NCI-H748 (cell line): Measurements from ENCODE around the gene COLGALT1.

Source experiments
- DNase-seq: peaks from one replicate; lab custom pipeline; 2025; ENCODE audit not compliant: unreplicated experiment; lab: John Stamatoyannopoulos, UW

Gene COLGALT1

DNA sequence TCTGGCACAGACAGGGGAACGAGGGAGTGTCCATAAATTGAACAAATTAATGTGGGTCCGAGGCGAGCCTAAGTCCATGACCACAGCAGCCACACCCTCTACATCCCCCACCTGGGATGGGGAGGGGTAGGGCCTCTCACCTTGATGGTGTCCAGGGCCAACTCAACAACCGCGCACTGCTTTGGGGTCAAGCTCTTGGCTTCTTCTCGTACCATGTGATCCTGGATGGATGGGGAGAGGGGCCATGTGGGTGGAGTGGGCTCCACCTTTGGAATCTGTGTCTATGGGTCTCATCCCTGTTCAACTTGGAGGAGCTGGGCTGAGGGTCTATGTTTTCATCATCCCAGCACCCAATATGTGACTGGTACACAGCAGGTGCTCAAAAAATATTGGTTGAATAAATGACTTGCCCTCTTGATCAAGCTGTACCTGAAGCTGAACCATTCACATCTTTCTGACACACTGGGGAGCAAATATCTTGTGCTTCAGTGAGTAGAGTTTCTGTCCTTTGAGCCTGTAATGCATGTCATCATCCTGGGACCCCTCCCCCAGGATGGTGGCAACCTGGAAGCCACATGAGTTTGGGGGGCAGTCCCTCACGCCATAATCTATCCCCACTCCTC is 62.9 kb downstream of the COLGALT1 start:
- no peak for DNase-seq

DNA sequence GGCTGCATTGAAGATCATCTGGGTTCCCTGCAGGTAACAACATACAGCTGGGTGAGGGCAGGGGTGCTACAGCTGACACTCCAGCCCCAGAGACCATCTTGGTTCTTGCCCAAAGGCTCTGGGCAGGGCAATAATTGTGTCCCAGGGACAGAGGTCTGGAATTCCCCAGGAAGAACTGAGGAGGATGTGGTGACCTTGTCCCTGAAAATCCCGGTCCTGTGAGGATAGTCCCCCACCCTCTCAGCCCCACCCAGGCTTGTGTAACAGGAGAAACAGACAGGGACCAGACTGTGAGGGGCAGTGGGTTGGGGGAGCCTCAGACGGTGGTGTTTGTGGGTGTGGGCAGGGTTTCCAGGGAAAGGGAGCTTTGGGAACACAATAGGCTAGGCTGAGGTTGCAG is 63.5 kb downstream of the COLGALT1 start:
- DNase-seq: no peak

DNA sequence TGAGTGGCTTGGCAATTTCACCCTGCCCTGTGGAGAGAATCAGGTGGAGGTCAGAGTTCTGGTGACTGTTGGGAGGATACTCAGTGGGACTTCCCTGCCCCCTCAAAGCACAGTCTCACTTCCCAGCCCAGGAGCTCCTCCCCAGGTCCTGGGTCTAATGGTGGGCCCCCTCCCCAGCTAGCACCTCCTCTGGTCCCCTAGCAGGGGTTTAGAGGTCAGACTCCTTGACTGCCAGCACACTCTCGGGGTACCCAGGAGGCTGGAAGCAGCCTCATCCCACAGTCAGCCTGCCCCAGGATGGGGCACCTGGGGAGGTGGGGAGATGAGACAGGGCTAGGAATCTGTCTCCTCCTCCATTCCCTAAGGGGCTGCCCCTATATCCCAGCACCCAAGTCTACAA is 65.2 kb downstream of the COLGALT1 start:
- no peak for DNase-seq

DNA sequence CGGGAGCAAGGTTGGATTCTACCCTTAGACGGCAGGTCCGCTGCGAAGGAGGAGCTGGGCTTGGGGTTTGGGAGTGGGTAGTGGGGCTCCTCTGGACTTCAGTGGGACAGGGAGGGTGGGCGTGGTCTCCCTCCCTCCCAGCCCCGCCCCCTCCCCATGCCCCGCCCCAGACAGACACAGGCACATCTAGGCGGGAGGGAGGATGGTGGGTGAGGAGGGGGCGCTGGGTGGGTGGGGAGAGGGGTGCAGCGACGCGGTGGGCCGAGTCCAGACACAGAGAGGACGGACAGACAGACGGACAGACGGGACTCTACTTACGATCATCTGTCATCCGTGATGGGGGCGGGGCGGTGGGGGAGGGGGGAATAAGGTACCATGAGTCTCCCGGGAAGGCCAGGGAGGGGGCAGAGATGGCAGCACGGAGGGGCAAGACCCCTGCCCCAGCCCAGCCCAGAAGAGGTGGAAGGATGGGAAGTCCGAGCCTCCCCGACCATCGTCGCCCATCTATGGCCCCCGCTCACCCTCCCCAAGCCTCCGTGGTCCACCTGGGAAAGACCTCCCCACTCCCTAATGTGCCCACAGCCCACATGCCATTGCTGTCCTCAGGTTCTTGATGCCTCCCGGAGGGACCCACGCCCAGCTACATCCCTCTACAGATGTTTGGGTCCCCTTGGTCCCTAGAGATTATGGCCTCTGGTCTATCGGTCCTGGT is 67.9 kb downstream of the COLGALT1 start:
- no peak for DNase-seq

DNA sequence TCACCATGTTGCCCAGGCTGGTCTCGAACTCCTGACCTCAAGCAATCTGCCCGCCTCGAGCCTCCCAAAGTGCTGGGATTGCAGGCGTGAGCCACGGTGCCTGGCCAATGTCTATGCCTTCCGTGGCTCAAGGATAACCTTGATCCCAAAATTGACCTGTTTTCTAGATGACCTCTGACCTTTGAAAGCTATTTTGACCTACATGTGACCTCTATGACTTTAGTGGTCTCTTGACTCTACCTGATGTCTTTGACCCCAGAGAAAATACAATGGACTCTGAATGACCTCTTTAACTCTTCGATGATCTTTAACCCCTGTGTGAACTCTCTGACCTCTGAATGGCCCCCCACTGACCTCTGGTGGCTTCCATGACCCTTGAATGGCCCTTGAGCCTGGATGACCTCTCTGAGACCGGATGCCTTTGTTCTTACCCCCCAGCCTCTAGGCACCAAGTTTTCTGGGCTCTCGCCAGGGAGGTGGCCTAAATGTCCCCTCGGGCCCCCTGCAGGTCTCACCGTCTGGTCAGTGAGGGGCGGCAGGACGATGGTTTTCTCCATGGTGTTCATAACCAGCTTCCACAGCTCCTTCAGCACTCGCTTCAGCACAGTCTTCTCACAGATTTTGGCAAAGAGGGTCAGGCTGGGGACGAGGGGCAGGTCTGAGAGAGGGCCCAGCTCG is 69.0 kb downstream of the COLGALT1 start:
- no peak for DNase-seq

DNA sequence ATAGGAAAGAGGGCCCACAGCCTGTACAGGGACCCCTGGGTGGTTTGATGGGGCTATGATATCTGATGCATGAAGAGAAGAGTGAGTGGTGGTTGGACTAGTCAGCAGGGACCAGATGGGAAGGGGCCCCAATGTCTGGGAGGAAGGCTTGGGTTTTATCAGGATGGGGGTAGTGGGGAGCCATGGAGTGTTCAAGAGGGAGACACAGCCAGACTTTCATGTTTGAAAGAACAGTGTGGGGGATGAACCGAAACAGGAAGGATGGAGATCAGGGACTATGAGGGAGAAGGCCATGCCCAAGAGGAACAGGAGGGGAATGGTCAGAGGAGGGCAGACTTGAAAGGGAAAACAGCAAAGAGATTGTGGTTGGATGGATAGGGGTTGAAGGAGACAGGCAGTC is 69.6 kb downstream of the COLGALT1 start:
- DNase-seq: no peak

DNA sequence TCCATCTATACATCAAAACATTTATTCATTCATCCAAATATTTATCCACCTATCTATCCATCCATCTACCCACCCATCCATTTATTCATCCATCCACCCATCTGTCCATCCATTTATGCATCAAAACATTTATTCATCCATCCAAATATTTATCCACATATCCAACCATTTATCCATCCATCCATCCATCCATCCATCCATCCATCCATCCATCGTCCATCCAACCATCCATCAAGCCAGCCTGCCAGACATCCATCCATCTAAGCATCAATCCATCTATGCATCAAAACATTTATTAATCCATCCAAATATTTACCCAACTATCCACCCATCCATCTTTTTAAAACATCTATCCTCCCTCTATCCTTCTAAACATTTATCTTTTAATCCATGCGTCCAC is 70.5 kb downstream of the COLGALT1 start:
- DNase-seq: no peak

- no peak for DNase-seq
Measured at GRCh38 chr19:17626456-17627015, 71.1 kb downstream of the COLGALT1 start.

- no peak for DNase-seq
Measured at GRCh38 chr19:17627161-17627560, 71.7 kb downstream of the COLGALT1 start.

DNA sequence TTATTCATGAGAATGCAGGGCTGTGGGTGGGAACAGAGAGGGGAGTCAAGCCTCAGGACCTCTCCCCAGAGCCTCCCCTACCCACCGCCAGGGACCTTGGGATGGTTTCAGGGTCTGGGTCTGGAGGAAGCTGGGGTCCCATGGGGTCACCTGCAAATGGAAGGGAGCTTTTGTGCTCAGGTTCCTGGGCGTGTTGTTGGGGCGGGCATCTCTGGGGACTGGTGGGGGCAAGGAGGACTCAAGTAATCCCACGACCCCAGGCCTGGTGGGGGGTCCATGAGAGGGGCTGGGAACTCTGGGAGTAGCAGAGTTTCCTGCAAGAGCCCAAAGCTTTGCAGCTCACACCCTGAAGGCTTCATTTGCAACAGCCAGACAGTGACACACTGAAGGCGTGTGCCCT is 72.5 kb downstream of the COLGALT1 start:
- DNase-seq: no peak

GRCh38 chr19:17629760-17630159 is 74.3 kb downstream of the COLGALT1 start:
- DNase-seq: no peak

DNA sequence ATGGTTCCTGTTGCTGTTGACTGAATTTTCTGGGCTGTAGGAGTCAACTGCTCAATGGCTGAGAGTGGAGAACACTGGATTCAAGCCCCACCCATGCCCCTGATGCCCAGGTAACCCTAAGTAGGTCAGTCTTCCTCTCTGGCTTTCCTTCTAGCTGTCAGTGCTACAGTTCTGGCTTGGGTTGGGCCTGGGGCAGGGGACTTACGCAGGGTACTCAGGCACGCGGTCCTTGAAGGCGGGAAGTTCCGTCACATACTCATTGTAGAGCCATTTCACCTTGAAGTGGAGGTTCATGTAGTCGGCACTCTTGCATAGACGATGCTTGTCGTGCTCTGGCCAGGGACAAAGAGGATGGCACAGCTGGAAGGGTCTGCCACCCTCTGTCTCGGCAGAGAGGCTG is 77.1 kb downstream of the COLGALT1 start:
- DNase-seq: no peak
